Smooth muscle cell of the brain vasculature (primary cell): ENCODE measurements around the gene ACSM3.
"Not testable (repeated sequence)": the region's sequence is repeated elsewhere in the genome, so short reads cannot be mapped to it uniquely, and the experiment has no call there.

Experiments used
- DNase-seq: peaks from one replicate; pipeline ENCODE4 v3.0.0-alpha.2; 2012; ENCODE audit warnings: low read depth, low spot score

Gene ACSM3

GRCh38 chr16:20805684-20806167 is 41.9 kb downstream of the ACSM3 start:
- DNase-seq: not testable (repeated sequence)

DNA sequence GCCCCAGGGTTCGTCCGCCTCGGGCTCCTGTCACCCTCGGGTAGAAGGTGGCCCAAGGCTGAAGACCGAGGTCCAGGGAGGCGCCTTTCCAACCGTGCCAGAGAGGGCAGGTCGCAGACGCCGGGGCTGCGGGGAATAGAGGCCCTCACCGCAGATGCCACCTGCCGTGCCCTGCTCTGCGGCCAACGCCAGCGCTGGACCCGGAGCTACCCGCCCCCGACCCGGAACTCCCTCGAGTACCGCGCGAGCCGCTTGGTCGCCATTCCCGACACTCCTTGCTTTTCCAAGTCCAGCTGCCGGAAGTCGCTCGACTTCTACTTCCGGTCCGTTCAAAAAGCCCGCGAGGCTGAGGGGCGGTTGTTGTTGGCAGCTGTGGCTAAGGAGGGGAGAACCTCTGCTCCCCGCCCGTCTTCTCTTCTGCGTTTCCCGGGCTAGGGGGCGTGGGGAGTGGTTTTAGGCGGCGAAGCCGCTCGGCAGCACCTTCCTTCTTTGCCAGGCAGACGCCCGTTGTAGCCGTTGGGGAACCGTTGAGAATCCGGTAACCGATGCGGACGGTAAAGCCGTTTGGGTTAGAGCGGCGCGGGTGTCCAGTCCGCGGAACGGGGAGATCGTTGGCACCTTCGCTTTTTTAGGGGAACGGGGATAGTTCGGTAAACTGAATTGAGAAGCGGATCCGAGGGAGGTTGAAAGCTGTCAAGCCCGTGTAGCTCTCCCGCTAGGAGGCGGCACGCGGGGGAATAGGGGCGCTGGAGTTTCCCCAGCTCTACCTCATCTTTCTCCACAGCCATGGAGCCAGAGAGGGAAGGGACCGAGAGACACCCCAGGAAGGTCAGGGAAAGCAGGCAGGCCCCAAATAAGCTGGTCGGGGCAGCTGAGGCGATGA is 42.6 kb downstream of the ACSM3 start, which contains the start of the genes ERI2 and REXO5:
TSS of gene ERI2 (minus strand) at position 305 of the 883 bp plus-strand sequence. CDS start at position 263, 42 bp downstream.
TSS of gene REXO5 (plus strand) at position 360 of the 883 bp plus-strand sequence. CDS start at position 787, 427 bp downstream.
- DNase-seq: peak; percentile 89

- DNase-seq: no peak
These were observed 44.0 kb downstream of the ACSM3 start for GRCh38 chr16:20807862-20808261.

- no peak for DNase-seq
These were observed 48.1 kb downstream of the ACSM3 start for GRCh38 chr16:20811889-20812439.

DNA sequence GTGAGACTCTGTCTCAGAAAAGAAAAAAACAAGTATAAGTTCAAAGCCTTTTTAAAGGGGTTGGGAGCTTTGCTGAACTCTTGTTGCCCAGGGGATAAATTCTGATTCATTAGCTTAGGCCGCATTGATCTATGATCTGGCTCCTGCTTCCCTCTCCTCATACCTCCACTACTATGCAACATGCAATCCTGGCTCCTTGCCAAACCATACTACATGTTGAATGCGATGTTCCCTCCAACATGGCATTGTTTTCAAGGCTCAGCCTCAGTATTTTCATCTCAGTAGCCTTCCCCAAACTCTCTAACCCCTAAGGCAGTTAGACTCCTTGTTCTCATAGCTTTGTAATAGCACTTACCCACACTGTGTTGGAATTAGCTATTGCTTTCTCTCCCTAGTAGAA is 48.7 kb downstream of the ACSM3 start:
- no peak for DNase-seq

DNA sequence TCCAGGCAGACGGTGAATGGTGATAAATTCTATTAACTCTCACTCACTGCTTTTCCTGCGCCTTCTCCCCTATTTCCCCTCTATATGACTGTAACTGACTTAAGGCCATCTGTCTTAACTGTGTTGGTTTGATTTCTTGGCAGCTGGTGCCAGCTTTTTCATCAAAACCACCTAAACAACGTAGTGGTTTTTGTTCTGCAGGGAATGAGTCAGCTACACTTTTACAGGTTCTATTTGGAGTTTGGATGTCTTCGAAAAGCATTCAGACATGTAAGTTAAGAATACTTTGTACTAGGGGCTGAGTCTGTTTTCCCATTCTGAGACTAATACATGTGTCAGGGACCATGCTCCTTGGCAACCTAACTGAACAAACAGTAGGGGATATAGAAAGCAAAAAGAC is 51.0 kb downstream of the ACSM3 start:
- DNase-seq: no peak

- no peak for DNase-seq
These were observed 55.2 kb downstream of the ACSM3 start for GRCh38 chr16:20818929-20819585.

GRCh38 chr16:20821682-20822081 is 57.9 kb downstream of the ACSM3 start:
- DNase-seq: no peak

DNA sequence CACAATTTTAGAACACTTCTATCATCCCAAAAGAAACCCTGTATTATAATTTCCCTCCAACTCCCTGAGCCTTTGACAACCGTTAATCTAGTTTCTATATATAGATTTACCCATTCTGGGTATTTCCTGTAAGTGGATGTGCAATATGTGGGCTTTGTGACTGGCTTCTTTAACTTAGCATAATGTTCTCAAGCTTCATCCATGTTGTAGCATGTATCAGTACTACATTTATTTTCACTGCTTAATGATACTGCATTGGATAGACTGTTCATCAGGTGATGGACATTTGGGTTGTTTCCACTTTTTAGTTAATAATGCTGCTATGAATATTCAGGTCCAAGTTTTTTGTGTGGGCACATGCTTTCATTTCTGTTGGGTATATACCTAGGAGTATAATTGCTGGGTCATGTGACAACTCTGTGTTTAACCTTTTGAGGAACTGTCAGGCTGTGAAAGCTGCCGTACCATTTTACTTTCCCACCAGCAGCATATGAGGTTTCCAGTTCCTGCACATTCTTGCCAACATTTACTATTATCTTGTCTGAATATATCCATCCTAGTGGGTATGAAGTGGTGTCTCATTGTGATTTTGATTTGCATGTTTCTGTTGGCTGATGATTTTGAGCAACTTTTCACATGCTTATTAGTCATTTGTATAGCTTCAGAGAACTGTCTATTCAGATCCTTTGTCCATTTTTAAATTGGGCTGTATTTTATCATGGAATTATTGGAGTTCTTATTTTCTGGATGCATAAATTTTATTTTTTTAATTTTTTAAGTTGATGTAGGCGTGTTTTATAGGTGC is 58.9 kb downstream of the ACSM3 start:
- no peak for DNase-seq

DNA sequence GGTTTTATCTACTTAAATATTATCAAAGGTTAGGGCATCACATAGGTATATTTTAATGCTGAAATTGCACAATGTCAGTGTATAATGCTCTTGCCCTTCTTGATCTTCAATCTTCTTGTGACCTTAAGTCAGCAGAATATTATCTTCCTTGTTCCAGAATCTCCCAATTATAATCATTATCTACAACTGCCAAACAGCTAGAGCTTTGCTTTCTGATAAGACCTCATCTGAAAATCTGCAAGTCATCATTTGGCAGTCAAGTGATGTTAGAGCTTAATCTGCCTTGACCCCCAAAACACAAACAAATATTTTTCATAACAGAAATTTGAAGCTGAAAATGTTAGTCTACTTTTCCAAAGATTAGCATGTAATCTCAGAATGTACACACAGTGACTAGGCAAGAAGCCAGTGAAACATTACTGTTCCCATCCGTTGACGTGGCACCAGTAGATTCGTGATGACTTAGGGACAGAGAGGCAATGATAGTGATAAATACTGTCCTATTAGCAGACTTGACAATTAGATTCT is 62.3 kb downstream of the ACSM3 start:
- DNase-seq: no peak

GRCh38 chr16:20829536-20829935 is 65.7 kb downstream of the ACSM3 start:
- DNase-seq: no peak

DNA sequence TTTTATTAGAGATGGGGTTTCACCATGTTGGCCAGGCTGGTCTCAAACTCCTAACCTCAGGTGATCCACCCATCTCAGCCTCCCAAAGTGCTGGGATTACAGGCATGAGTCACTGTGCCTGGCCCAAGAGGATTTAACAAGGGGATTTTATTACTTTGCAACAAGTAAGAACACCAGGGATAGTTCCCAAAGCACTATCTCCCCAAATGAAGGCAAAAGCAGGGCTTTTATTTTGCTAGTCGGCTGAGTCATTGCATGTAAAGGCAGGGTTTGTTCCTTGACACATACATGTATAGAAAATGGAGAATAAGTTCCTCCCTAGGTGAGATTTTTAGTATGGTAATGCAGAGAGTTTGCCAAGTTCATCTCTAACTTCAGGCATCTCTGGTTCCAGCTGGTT is 66.6 kb downstream of the ACSM3 start:
- DNase-seq: no peak

DNA sequence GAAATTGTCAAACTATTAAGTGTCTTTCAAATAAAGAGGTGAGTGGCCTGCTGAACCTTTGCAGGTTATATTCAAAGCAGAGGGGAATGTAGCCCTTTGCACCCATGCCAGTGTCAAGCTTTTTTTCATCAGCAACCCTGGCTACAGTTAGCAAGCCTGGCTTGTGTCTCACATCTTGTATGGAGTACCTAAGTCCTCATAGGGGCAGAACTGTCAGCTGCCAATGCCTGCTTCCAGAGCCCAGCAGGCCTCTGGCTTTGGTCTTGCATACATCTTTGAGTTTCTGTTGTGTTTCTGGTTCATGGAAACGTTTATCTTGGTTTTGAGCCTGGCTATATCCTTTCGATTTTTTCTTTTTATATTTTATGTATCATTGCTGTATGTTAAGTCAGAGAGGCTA is 69.3 kb downstream of the ACSM3 start:
- DNase-seq: no peak

- no peak for DNase-seq
These were observed 74.4 kb downstream of the ACSM3 start for GRCh38 chr16:20838240-20838639.

GRCh38 chr16:20839504-20839903 is 75.7 kb downstream of the ACSM3 start:
- DNase-seq: no peak

- DNase-seq: no peak
These were observed 80.2 kb downstream of the ACSM3 start for GRCh38 chr16:20844054-20844453.

DNA sequence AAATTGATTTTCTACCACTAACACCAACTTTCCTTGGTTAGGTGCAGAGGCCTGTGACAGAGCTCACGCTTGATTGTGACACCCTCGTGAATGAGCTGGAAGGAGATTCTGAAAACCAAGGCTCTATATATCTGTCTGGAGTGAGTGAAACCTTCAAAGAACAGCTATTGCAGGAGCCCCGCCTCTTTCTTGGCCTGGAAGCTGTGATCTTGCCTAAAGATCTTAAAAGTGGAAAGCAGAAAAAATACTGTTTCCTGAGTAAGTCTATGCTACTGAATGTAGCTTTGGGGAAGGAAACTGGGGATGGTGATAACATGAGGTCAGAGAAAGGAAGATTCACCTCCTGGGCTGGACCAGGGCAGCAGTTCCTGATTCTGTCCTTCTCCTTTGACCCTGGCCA is 80.8 kb downstream of the ACSM3 start:
- DNase-seq: no peak

DNA sequence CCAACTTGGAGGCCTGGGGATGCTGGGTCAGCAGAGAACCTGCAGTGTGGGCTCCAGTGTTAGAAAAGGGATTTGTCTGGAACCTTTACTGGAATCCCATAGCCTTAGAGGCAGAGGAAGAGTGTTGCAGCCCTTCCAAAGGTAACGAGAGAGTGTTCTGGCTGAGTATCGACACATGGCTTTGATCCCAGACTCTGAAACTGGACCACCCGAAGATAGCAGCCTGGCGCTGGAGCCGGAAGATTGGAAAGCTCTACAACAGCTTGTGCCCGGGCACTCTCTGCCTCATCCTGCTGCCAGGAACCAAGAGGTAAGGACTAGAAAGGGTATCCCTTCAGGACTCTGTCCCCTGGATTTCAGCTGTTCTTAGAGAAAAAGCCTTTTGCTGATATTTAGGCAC is 82.2 kb downstream of the ACSM3 start:
- DNase-seq: no peak

- no peak for DNase-seq
These were observed 82.7 kb downstream of the ACSM3 start for GRCh38 chr16:20846551-20846950.
